Cerebellar cortex (tissue), 1 donor: ENCODE data around the gene NUDT1.

Source experiments
- DNase-seq: peaks from one replicate; pipeline ENCODE4 v3.0.0-alpha.2; 2015; ENCODE audit warnings: low spot score

The NUDT1 gene

GRCh38 chr7:2205036-2205780, 36.8 kb upstream of the NUDT1 start:
- DNase-seq: no peak

- DNase-seq: no peak
These were observed 33.3 kb upstream of the NUDT1 start for GRCh38 chr7:2208712-2209111.

- DNase-seq: peak; percentile 54
These were observed 32.7 kb upstream of the NUDT1 start for GRCh38 chr7:2209146-2209960.

- no peak for DNase-seq
These were observed 32.1 kb upstream of the NUDT1 start for GRCh38 chr7:2209961-2210323.

- no peak for DNase-seq
These were observed 31.3 kb upstream of the NUDT1 start for GRCh38 chr7:2210551-2211258.

GRCh38 chr7:2211259-2211880, 30.7 kb upstream of the NUDT1 start:
- DNase-seq: no peak

- no peak for DNase-seq
These were observed 30.1 kb upstream of the NUDT1 start for GRCh38 chr7:2211926-2212325.

- DNase-seq: no peak
These were observed 29.1 kb upstream of the NUDT1 start for GRCh38 chr7:2212906-2213305.

- no peak for DNase-seq
These were observed 28.3 kb upstream of the NUDT1 start for GRCh38 chr7:2213551-2214215.

GRCh38 chr7:2214636-2215035, 27.4 kb upstream of the NUDT1 start:
- no peak for DNase-seq

- DNase-seq: no peak
These were observed 26.2 kb upstream of the NUDT1 start for GRCh38 chr7:2215851-2216250.

GRCh38 chr7:2217206-2217605, 24.8 kb upstream of the NUDT1 start:
- no peak for DNase-seq

GRCh38 chr7:2217716-2218443, 24.1 kb upstream of the NUDT1 start:
- DNase-seq: no peak

GRCh38 chr7:2218444-2218785, 23.6 kb upstream of the NUDT1 start:
- DNase-seq: no peak

- no peak for DNase-seq
These were observed 22.9 kb upstream of the NUDT1 start for GRCh38 chr7:2219136-2219535.

- no peak for DNase-seq
These were observed 22.4 kb upstream of the NUDT1 start for GRCh38 chr7:2219606-2220005.

- no peak for DNase-seq
These were observed 22.0 kb upstream of the NUDT1 start for GRCh38 chr7:2220030-2220429.

- no peak for DNase-seq
These were observed 21.5 kb upstream of the NUDT1 start for GRCh38 chr7:2220506-2220905.

- DNase-seq: no peak
These were observed 21.1 kb upstream of the NUDT1 start for GRCh38 chr7:2220954-2221353.

- no peak for DNase-seq
These were observed 19.5 kb upstream of the NUDT1 start for GRCh38 chr7:2222516-2222915.

- no peak for DNase-seq
These were observed 18.7 kb upstream of the NUDT1 start for GRCh38 chr7:2223321-2223720.
